ENCODE data around the gene CAMTA1.

DNA sequence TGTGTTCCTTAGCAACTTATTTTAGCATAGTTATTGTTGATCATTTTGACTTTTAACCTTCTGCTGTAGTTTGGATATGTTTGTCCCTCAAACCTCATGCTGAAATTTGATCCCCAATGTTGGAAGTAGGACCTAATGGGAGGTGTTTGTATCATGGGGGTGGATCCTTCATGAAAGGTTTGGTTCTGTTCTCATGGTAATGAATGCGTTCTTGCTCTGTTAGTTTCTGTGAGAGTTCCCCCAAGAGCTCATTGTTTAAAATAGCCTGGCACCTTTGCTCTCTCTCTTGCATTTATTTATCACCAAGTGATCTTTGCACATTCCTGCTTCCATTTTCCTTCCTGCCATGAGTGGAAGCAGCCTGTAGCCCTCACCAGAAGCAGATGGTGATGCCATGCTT is 613.7 kb downstream of the CAMTA1 start:
- TF ChIP-seq POLR2A (IDR thresholded peaks at IDR 0.05; ENCODE audit: low read length): no peak
- no peak for TF ChIP-seq GATA1 (IDR thresholded peaks at IDR 0.05; ENCODE audit: low read depth, low read length)

All from erythroblast (primary cell).